Neural progenitor cell (in vitro differentiated cells): ENCODE data around the gene PTPN20. TPM values are rescaled to one million over a fixed set of nuclear protein-coding genes. Genes with fewer than 3 reads are reported as not detected.

Experiments used
- DNase-seq: peaks from one replicate; pipeline ENCODE4 v3.0.0-alpha.2; 2016; ENCODE audit warnings: low spot score
- H2AFZ ChIP-seq: fragments of 200-600 bp; sonication (generic); replicated peaks from 2 replicates; pipeline ENCODE4 v1.6.1; 2016; ENCODE audit warnings: antibody characterized with exemption
- H3F3A ChIP-seq: fragments of 200-600 bp; sonication (generic); 2 replicates; pipeline ENCODE4 v1.6.1; 2016; ENCODE audit warnings: antibody characterized with exemption, low read depth
- H3K27ac ChIP-seq: fragments of 200-600 bp; sonication (generic); 2 replicates; pipeline ENCODE4 v1.5.1; 2016; ENCODE audit warnings: mild to moderate bottlenecking
- H3K27me3 ChIP-seq: fragments of 200-600 bp; sonication (generic); 2 replicates; pipeline ENCODE4 v1.6.1; 2016; ENCODE audit warnings: mild to moderate bottlenecking, moderate library complexity
- H3K36me3 ChIP-seq: fragments of 200-600 bp; sonication (generic); 2 replicates; pipeline ENCODE4 v1.5.1; 2016
- H3K4me1 ChIP-seq: fragments of 200-600 bp; sonication (generic); 2 replicates; pipeline ENCODE4 v1.6.1; 2016; ENCODE audit warnings: mixed run types
- H3K4me2 ChIP-seq: fragments of 200-600 bp; sonication (generic); 2 replicates; pipeline ENCODE4 v1.6.1; 2016
- H3K4me3 ChIP-seq: fragments of 200-600 bp; sonication (generic); 2 replicates; pipeline ENCODE4 v1.5.1; 2016
- H3K79me2 ChIP-seq: fragments of 200-600 bp; sonication (generic); 2 replicates; pipeline ENCODE4 v1.6.1; 2016; ENCODE audit warnings: low read depth
- H3K9ac ChIP-seq: fragments of 200-600 bp; sonication (generic); 2 replicates; pipeline ENCODE4 v1.6.1; 2016
- H3K9me3 ChIP-seq: fragments of 200-600 bp; sonication (generic); 2 replicates; pipeline ENCODE4 v1.5.1; 2016; ENCODE audit warnings: low read depth
- H4K20me1 ChIP-seq: fragments of 200-600 bp; sonication (generic); 2 replicates; pipeline ENCODE4 v1.6.1; 2016; ENCODE audit warnings: low read depth
- H3K27ac Mint-ChIP-seq: 3 replicates; pipeline ENCODE4 v1.8.0; 2021; ENCODE audit warnings: mixed read lengths
- H3K27me3 Mint-ChIP-seq: 2 replicates; pipeline ENCODE4 v1.8.0; 2022; ENCODE audit warnings: low read depth, mild to moderate bottlenecking, inconsistent platforms, moderate library complexity, mixed read lengths; ENCODE audit not compliant: insufficient read depth
- H3K36me3 Mint-ChIP-seq: 3 replicates; pipeline ENCODE4 v1.8.0; 2021; ENCODE audit warnings: mixed read lengths
- H3K4me1 Mint-ChIP-seq: 3 replicates; pipeline ENCODE4 v1.8.0; 2021; ENCODE audit warnings: mixed read lengths
- H3K4me3 Mint-ChIP-seq: 3 replicates; pipeline ENCODE4 v1.8.0; 2021; ENCODE audit warnings: mild to moderate bottlenecking, moderate library complexity, mixed read lengths
- H3K9me3 Mint-ChIP-seq: 3 replicates; pipeline ENCODE4 v1.8.0; 2020; ENCODE audit warnings: mixed read lengths
- EZH2 ChIP-seq: fragments of 200-600 bp; sonication (generic); IDR thresholded peaks from 2 replicates; pipeline ENCODE4 v1.6.1; 2017; ENCODE audit warnings: antibody characterized with exemption, mild to moderate bottlenecking, moderate library complexity
- EZH2phosphoT487 ChIP-seq: fragments of 200-600 bp; sonication (generic); IDR thresholded peaks from 2 replicates; pipeline ENCODE4 v1.6.1; 2017; ENCODE audit warnings: antibody characterized with exemption
- total RNA-seq: library from RNA; depleted of rRNA; stranded (reverse); fragments of >200 nt; gene quantifications from 2 replicates; pipeline ENCODE4 v1.2.3, GENCODE V29; 2015; ENCODE audit warnings: low replicate concordance
- TF ChIP-seq, protein P1 (sequence below): fragments of 200-600 bp; sonication (generic); IDR thresholded peaks from 2 replicates; pipeline ENCODE4 v1.5.1; 2017; ENCODE audit warnings: antibody characterized with exemption, mild to moderate bottlenecking

Gene PTPN20
- total RNA-seq, 1 donor from 2014 or later = not detected

DNA sequence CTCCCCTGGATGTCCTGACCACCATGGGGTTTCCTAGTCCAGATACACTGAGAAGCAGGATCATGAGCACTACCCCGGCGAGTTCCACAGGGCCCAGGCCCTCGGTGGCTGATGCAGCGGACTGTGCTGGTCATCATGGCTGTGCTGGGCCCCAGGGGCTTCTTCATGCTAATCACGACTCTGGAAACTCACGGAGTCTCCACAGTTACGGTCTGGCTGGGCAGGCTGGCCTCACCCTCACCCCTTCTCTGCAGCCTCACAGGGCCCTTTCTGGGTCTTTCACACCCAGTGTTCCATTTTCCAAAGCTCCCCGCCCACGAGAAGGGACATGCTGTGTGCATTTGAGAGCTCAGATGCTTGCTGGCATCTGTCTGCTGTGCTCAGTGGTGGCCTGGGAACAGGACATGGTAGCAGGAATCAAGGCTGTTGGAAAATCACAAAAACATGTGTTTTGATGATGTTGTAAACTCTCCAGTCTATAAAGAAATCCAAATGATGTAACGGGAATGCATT lies 119.0 kb downstream of the PTPN20 start:
- peaks cover 11% of the 10 kb centered on the region for H3K27me3 Mint-ChIP-seq
- Histone ChIP-seq H3K4me2 (no peak overlapping the region), H3K27me3 (no peaks in the 10 kb centered on the region), H3F3A (no peaks in the 10 kb centered on the region), H3K9ac (no peak overlapping the region), H3K79me2 (no peaks in the 10 kb centered on the region), H3K27ac (no peak overlapping the region), H4K20me1 (no peaks in the 10 kb centered on the region), H2AFZ (no peak overlapping the region), H3K4me3 (no peak overlapping the region), H3K4me1 (no peaks in the 10 kb centered on the region), H3K9me3 (no peaks in the 10 kb centered on the region), H3K36me3 (no peaks in the 10 kb centered on the region)
- TF ChIP-seq, protein P1, sequence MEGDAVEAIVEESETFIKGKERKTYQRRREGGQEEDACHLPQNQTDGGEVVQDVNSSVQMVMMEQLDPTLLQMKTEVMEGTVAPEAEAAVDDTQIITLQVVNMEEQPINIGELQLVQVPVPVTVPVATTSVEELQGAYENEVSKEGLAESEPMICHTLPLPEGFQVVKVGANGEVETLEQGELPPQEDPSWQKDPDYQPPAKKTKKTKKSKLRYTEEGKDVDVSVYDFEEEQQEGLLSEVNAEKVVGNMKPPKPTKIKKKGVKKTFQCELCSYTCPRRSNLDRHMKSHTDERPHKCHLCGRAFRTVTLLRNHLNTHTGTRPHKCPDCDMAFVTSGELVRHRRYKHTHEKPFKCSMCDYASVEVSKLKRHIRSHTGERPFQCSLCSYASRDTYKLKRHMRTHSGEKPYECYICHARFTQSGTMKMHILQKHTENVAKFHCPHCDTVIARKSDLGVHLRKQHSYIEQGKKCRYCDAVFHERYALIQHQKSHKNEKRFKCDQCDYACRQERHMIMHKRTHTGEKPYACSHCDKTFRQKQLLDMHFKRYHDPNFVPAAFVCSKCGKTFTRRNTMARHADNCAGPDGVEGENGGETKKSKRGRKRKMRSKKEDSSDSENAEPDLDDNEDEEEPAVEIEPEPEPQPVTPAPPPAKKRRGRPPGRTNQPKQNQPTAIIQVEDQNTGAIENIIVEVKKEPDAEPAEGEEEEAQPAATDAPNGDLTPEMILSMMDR = no peak
- no peak for TF ChIP-seq EZH2phosphoT487
- no peak for TF ChIP-seq EZH2
- H3K9me3 Mint-ChIP-seq = no peaks in the 10 kb centered on the region
- H3K27ac Mint-ChIP-seq = peak overlapping the region; percentile 53
- no peaks in the 10 kb centered on the region for H3K36me3 Mint-ChIP-seq
- H3K4me1 Mint-ChIP-seq = peaks cover 23% of the 10 kb centered on the region
- H3K4me3 Mint-ChIP-seq = no peak overlapping the region
- DNase-seq = no peak

DNA sequence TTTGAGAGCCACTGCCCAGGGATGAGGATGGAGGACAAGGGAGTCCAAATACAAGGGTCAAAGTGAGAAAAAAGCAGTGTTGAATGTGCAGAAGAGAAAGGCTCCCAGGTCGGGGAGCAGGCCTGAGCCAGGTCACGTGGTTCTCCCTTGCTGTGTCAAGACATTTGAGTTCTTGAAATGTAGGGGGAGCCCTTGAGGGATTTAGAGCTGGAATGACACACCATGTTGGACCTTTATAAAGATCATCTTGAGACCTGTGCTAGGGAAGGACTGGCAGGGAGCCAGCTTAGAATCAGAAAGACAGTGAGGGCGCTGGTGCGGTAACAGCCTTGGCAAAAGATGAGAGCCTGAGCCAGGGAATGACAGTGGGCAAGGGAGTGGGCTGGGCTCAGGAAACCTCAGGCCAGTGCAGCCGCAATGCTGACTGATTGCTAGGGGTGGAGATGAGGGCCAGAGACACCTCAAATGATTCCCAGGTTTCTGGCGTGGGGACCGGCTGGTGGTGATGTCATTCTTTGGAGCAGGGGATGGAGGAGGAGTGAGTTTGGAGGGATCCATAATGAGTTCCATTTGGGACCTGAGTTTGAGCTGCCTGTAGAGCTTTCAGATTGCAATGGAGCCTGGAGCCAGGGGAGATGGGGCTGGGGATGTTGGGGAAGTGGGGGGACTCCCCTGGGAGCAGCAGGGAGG lies 120.1 kb downstream of the PTPN20 start:
- peaks cover 17% of the 10 kb centered on the region for H3K4me1 Mint-ChIP-seq
- Histone ChIP-seq H2AFZ (peak overlapping the region; percentile 63), H3K9me3 (no peaks in the 10 kb centered on the region), H3K36me3 (no peaks in the 10 kb centered on the region), H3K27me3 (no peaks in the 10 kb centered on the region), H3K4me3 (no peak overlapping the region), H3K27ac (no peak overlapping the region), H3K9ac (no peak overlapping the region), H3F3A (no peaks in the 10 kb centered on the region), H3K79me2 (no peaks in the 10 kb centered on the region), H3K4me2 (no peak overlapping the region), H4K20me1 (no peaks in the 10 kb centered on the region), H3K4me1 (no peaks in the 10 kb centered on the region)
- H3K9me3 Mint-ChIP-seq = no peaks in the 10 kb centered on the region
- no peak overlapping the region for H3K4me3 Mint-ChIP-seq
- no peak for TF ChIP-seq EZH2phosphoT487
- TF ChIP-seq EZH2 = no peak
- TF ChIP-seq, protein P1 = peak; percentile 41
- peaks cover 7% of the 10 kb centered on the region for H3K27me3 Mint-ChIP-seq
- DNase-seq = peak; percentile 29
- H3K27ac Mint-ChIP-seq = peak overlapping the region; percentile 13
- H3K36me3 Mint-ChIP-seq = no peaks in the 10 kb centered on the region

DNA sequence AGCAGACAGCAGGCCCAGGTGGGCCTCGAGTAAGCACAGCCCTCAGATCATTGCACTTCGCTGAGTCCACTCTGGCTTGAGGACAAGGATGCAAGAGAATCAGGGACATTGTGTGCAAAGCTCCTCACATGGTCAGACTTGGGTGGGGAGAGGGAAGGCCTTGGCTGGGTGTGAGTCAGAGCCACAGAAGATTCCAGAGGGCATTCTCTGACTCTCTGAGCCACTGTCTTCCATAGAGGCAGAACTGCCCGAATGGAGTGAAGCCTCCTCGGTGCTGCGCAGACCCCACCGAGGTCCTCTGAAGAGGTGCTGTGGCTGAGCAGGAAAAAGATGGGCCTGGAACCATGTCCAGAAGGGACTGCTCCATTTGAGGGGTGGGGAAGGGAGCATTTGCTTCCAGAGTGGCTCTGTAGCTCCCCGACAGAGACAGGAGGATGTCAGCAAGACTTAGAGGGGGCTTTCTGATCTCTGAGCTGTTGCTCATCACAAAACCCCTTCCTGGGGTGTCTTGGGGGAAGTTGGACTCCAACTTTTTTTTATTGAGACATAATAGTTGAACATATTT lies 120.8 kb downstream of the PTPN20 start:
- no peaks in the 10 kb centered on the region for H3K79me2 ChIP-seq
- no peaks in the 10 kb centered on the region for H4K20me1 ChIP-seq
- no peak overlapping the region for H3K9ac ChIP-seq
- no peaks in the 10 kb centered on the region for H3F3A ChIP-seq
- no peak overlapping the region for H3K27ac ChIP-seq
- TF ChIP-seq EZH2phosphoT487 = no peak
- TF ChIP-seq, protein P1 = no peak
- no peak for TF ChIP-seq EZH2
- Mint-ChIP-seq H3K4me1 (peaks cover 17% of the 10 kb centered on the region), H3K27me3 (peaks cover 7% of the 10 kb centered on the region), H3K27ac (no peak overlapping the region), H3K36me3 (no peaks in the 10 kb centered on the region), H3K4me3 (no peak overlapping the region), H3K9me3 (no peaks in the 10 kb centered on the region)
- no peaks in the 10 kb centered on the region for H3K36me3 ChIP-seq
- H3K4me1 ChIP-seq = no peaks in the 10 kb centered on the region
- no peaks in the 10 kb centered on the region for H3K27me3 ChIP-seq
- H2AFZ ChIP-seq = no peak overlapping the region
- no peaks in the 10 kb centered on the region for H3K9me3 ChIP-seq
- no peak overlapping the region for H3K4me2 ChIP-seq
- no peak overlapping the region for H3K4me3 ChIP-seq
- DNase-seq = no peak
